SW 1271 (cell line): ENCODE results near the gene ZNF225.
"Not testable (repeated sequence)": the region's sequence is repeated elsewhere in the genome, so short reads cannot be mapped to it uniquely, and the experiment has no call there.

Experiments
- DNase-seq, 2 experiments: peaks; one replicate each; lab custom pipeline; 2025; lab: John Stamatoyannopoulos, UW

ZNF225 gene

GRCh38 chr19:44113138-44113783 is at the start of gene ZNF225:
Gene ZNF225, plus strand, starts transcription at chr19:44113399. Its CDS starts 2,429 bp downstream, at chr19:44115828.
- DNase-seq, result peak; percentile 91 to 96

- no peak for DNase-seq
Observed at GRCh38 chr19:44066305-44066704, 46.9 kb upstream of the ZNF225 start.

DNA sequence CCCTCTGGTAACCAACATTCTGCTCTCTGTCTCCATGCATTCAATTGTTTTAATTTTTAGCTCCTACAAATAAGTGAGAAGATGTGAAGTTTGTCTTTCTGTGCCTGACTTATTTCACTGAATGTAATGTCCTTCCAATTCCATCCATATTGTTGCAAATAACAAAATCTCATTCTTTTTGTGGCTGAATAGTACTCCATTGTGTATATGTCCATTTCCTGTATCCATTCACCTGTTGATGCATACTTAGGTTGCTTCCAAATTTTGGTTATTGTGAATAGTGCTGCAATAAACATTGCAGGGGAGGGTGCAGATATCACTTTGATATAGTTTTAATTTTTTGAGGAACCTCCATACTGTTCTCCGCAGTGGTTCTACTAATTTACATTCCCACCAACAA is 43.8 kb upstream of the ZNF225 start:
- DNase-seq, result no peak

DNA sequence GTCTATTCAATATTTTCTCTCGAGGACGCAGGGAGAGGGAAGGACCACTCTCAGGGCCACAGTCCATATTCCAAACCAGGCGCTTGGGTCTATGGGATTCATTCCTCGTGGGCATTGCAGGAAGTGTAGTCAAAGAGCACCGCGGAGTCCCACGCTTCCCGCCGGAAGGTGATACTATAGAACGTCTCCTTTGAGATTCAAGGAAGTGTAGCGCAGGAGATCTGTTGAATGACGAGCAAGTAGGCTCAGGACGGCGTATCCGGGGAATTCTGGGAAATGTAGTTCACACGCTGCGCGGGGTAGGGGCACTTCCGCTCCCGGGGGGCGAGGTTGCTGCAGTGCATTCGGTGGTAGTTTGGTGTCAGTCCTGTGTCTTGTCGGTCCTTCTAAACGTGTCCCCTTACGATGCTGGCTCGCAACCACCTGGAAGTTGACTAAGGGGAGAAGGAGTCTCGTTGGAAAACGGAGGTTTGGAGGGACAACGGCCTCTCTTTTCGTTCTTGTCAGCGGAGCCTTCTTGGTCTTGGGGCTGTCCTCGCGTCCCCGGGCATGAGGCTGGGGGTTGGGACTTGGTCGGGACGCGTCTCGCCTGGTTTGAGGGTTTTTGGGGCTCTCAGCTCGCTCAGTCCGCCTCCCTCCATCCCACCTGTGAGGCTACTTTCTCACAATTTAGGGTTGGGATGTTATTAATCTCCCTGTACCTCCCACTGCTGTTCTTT is 41.2 kb upstream of the ZNF225 start, which contains the start of gene ZNF284:
TSS of gene ZNF284 (plus strand) at position 336 of the 719 bp plus-strand sequence. CDS start 4,231 bp downstream, outside the sequence.
- peak; percentile 28 to 71 for DNase-seq

GRCh38 chr19:44072543-44073401 is 40.4 kb upstream of the ZNF225 start:
- no peak for DNase-seq

- DNase-seq, result no peak
Observed at GRCh38 chr19:44076325-44076724, 36.9 kb upstream of the ZNF225 start.

DNA sequence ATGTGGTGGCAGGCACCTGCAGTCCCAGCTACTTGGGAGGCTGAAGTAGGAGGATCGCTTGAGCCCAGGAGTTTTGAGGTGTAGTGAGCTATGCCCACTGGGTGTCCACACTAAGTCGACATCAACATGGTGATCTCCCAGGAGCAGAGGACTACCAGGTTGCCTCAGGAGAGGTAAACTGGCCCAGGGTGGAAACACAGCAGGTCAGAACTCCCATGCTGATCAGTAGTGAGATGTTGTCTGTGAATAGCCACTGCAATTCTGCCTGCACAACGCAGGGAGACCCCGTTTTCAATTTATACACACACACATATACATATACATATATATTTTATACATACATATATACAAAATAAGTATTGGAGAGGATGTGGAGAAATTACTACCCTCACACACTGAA is 21.1 kb upstream of the ZNF225 start:
- DNase-seq, result no peak

- DNase-seq, result peak; percentile 77 to 88
Observed at GRCh38 chr19:44093931-44094765, 19.1 kb upstream of the ZNF225 start, which contains the start of gene ZNF224. Gene ZNF224, plus strand, starts transcription at chr19:44094361. Its CDS starts 3,513 bp downstream, at chr19:44097874.

DNA sequence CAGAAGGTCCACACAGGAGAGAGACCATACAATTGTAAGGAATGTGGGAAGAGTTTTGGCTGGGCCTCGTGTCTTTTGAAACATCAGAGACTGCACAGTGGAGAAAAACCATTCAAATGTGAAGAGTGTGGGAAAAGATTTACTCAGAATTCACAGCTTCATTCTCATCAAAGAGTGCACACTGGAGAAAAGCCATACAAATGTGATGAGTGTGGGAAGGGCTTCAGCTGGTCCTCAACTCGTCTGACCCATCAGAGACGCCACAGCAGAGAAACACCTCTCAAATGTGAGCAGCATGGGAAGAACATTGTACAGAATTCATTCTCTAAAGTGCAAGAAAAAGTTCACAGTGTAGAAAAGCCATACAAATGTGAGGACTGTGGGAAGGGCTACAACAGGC is 5.4 kb upstream of the ZNF225 start:
- DNase-seq, result no peak

DNA sequence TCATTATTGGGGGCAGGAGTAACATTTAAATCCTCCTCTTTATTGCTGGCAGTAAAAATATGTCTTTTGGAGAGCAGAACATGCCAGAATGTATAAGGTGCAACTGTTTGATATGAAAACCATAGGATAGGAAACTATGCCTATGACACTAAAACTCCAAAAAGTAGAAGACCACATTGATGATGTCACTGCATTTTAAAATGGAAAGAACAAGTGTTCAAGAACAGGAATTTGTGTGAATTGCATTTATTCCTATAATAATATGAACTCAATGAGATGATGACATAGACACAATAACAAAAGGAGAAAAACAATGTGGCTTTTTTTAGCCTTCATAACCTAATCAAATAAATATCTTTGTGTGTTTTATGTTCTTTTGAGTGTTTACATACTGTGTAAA is 3.7 kb upstream of the ZNF225 start:
- DNase-seq, result no peak

DNA sequence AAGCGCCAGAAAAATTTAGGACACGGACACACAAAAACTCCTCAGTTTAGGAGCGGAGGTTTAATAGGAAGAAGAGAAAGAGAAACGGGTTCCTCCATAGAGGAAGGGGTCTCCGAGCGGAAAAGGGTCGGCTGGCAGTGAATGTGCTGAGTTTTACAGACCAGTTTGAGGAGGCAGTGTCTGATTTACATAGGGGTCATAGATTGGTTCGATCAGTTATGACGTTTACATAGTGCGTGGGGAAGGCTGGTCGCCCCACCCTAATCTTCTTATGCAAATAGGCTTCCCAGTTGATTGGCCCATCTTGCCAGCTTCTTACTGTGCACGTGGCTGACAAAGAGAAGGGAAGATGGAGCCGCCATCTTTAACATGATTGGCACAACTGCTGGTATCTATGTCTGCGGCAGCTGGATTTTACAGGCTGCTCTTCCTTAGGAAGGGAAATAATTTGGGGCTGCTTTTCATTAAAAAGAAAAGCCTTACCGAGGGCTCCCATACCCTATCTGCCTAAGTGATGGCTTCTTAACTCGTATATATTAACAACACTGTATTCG is 1.2 kb upstream of the ZNF225 start:
- DNase-seq, result no peak

DNA sequence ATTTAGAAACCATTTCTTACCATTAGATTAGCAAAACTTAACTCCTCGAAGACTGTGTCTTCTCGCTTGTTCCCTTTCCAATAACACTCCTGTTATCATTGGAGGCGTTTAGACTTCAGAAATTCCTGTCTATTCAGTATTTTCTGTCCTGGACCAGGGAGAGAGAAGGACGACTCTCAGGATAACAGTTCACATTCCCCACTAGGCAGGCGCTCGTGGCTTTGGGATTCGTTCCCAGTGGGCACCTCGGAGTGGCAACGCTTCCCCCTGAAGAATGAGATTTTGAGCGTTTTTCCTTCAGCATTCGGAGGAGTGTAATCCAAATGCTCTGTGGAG is 429 bp upstream of the ZNF225 start:
- DNase-seq, result no peak

- no peak for DNase-seq
Observed at GRCh38 chr19:44113784-44114390, 688 bp downstream of the ZNF225 start.

- DNase-seq, result not testable (repeated sequence)
Observed at GRCh38 chr19:44121162-44121561, 8.0 kb downstream of the ZNF225 start.

DNA sequence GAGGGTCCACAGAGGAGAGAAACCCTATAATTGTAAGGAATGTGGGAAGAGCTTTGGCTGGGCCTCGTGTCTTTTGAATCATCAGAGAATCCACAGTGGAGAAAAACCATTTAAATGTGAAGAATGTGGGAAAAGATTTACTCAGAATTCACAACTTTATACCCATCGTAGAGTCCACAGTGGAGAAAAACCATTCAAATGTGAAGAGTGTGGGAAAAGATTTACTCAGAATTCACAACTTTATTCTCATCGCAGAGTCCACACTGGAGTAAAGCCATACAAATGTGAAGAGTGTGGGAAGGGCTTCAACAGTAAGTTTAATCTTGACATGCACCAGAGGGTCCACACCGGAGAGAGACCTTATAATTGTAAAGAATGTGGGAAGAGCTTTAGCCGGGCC is 18.8 kb downstream of the ZNF225 start:
- DNase-seq, result no peak

GRCh38 chr19:44141191-44142058 is 28.2 kb downstream of the ZNF225 start, which contains the start of gene ZNF234:
Gene ZNF234, plus strand, starts transcription at chr19:44141554. Its CDS starts 3,079 bp downstream, at chr19:44144633.
- DNase-seq, result peak; percentile 34 to 56

GRCh38 chr19:44142059-44142433 is 28.8 kb downstream of the ZNF225 start:
- DNase-seq, result no peak

- no peak for DNase-seq
Observed at GRCh38 chr19:44149776-44150175, 36.6 kb downstream of the ZNF225 start.

GRCh38 chr19:44151491-44151890 is 38.3 kb downstream of the ZNF225 start:
- no peak for DNase-seq

- DNase-seq, result no peak
Observed at GRCh38 chr19:44156475-44156874, 43.3 kb downstream of the ZNF225 start.
